Activated CD4-positive, alpha-beta T cell treated with anti-CD3 and anti-CD28 coated beads for 4 hours (primary cell): ENCODE measurements around the gene GJA5.

Experiments used
- DNase-seq, 2 donors: peaks; one replicate each; pipeline ENCODE4 v3.0.0-alpha.2; 2020

Gene GJA5

GRCh38 chr1:147726168-147726567, 34.2 kb downstream of the GJA5 start:
- DNase-seq, result no peak

GRCh38 chr1:147725685-147726084, 34.7 kb downstream of the GJA5 start:
- DNase-seq, result no peak

- peak; percentile 5 to 6 for DNase-seq
Measured at GRCh38 chr1:147723691-147724323, 36.6 kb downstream of the GJA5 start.

GRCh38 chr1:147722124-147722523, 38.3 kb downstream of the GJA5 start:
- no peak for DNase-seq

GRCh38 chr1:147721716-147722115, 38.7 kb downstream of the GJA5 start:
- no peak for DNase-seq

- no peak for DNase-seq
Measured at GRCh38 chr1:147720557-147720956, 39.8 kb downstream of the GJA5 start.

GRCh38 chr1:147719711-147720225, 40.6 kb downstream of the GJA5 start:
- no peak for DNase-seq

GRCh38 chr1:147719029-147719698, 41.2 kb downstream of the GJA5 start:
- DNase-seq, result no peak

GRCh38 chr1:147717706-147718097, 42.7 kb downstream of the GJA5 start:
- DNase-seq, result no peak

GRCh38 chr1:147717051-147717705, 43.2 kb downstream of the GJA5 start:
- DNase-seq, result peak; percentile 4 to 14

- DNase-seq, result no peak
Measured at GRCh38 chr1:147712605-147713004, 47.8 kb downstream of the GJA5 start.
